A673 (cell line): ENCODE results near the gene SF3B4. TPM values are rescaled to one million over a fixed set of nuclear protein-coding genes. Genes with fewer than 3 reads are reported as not detected.

Experiments used
- BruUV-seq: library from RNA; stranded (reverse); fragments of 400-500 nt; replicated peaks from 2 replicates; lab custom pipeline; 2021; lab: Mats Ljungman, UMichigan
- CTCF ChIA-PET: fragments of 300-600 bp; sonication (Branson Sonifier 250); formaldehyde crosslinking; loops from one replicate; lab custom pipeline; 2022; ENCODE audit warnings: antibody characterized with exemption; lab: Charles Lee
- POLR2A ChIA-PET: fragments of 300-600 bp; sonication (Branson Sonifier 250); formaldehyde crosslinking; loops from one replicate; lab custom pipeline; 2022; ENCODE audit warnings: antibody characterized with exemption; ENCODE audit not compliant: low non-redundant PET; lab: Charles Lee
- DNase-seq: peaks from one replicate; pipeline ENCODE4 v3.0.0-alpha.2; 2015; ENCODE audit warnings: low spot score
- H3K27ac ChIP-seq: fragments of 200-600 bp; sonication (generic); 2 replicates; pipeline ENCODE4 v1.5.1; 2016; ENCODE audit warnings: mixed run types, low read depth, mild to moderate bottlenecking, mixed read lengths, antibody characterized with exemption, low read length; ENCODE audit not compliant: poor library complexity, severe bottlenecking
- H3K27me3 ChIP-seq: fragments of 200-600 bp; sonication (generic); replicated peaks from 2 replicates; pipeline ENCODE4 v1.6.1; 2017; ENCODE audit warnings: mixed run types, low read depth, mild to moderate bottlenecking, mixed read lengths, antibody characterized with exemption, low read length; ENCODE audit not compliant: insufficient read depth, poor library complexity
- H3K36me3 ChIP-seq: fragments of 200-600 bp; sonication (generic); 2 replicates; pipeline ENCODE4 v1.6.1; 2016; ENCODE audit warnings: mixed run types, mild to moderate bottlenecking, mixed read lengths, antibody characterized with exemption, low read length; ENCODE audit not compliant: insufficient read depth, poor library complexity, severe bottlenecking
- H3K4me1 ChIP-seq: fragments of 200-600 bp; sonication (generic); 2 replicates; pipeline ENCODE4 v1.6.1; 2017; ENCODE audit warnings: mixed run types, mild to moderate bottlenecking, mixed read lengths, antibody characterized with exemption, low read length; ENCODE audit not compliant: insufficient read depth, poor library complexity, severe bottlenecking
- H3K4me3 ChIP-seq: fragments of 200-600 bp; sonication (generic); 2 replicates; pipeline ENCODE4 v1.5.1; 2016; ENCODE audit warnings: low read depth, mixed run types, mild to moderate bottlenecking, mixed read lengths, low read length; ENCODE audit not compliant: poor library complexity, severe bottlenecking
- H3K9me3 ChIP-seq: fragments of 200-600 bp; sonication (generic); 2 replicates; pipeline ENCODE4 v1.6.1; 2016; ENCODE audit warnings: mixed run types, low read depth, mild to moderate bottlenecking, mixed read lengths, antibody characterized with exemption, low read length; ENCODE audit not compliant: poor library complexity, severe bottlenecking
- CTCF ChIP-seq: fragments of 300-800, 200-600 bp; sonication (generic); conservative IDR thresholded peaks from 2 replicates; pipeline ENCODE4 v1.5.1; 2017; ENCODE audit warnings: low read depth, mild to moderate bottlenecking, antibody characterized with exemption, low read length, moderate library complexity, mixed read lengths
- EZH2 ChIP-seq: fragments of 200-600 bp; sonication (generic); IDR thresholded peaks from 2 replicates; pipeline ENCODE4 v1.6.1; 2017; ENCODE audit warnings: borderline replicate concordance, low read depth, mild to moderate bottlenecking, mixed read lengths, antibody characterized with exemption, low read length; ENCODE audit not compliant: poor library complexity, severe bottlenecking
- intact Hi-C: fragments of 100-400 bp; cut with micrococcal nuclease; formaldehyde crosslinking; loops from one replicate; pipeline ENCODE4 v1.10.0; 2022; ENCODE audit not compliant: unreplicated experiment
- total RNA-seq: library from RNA; stranded (reverse); gene quantifications from 2 replicates; pipeline ENCODE4 v1.2.3, GENCODE V29; 2021

Gene SF3B4
- total RNA-seq, 1 experiment from 2014 or later: 137 TPM

- Histone ChIP-seq H3K4me1 (peaks cover 19% of the 10 kb centered on the region), H3K36me3 (no peaks in the 10 kb centered on the region), H3K27me3 (no peaks in the 10 kb centered on the region), H3K27ac (no peak overlapping the region), H3K4me3 (no peak overlapping the region), H3K9me3 (no peaks in the 10 kb centered on the region)
- ChIA-PET CTCF (interaction anchor here (0.6 kb wide), 1 partner anchor 30 kb away, joined by 3 read pairs; no protein-coding TSS in a partner anchor), POLR2A (no interaction called here)
- TF ChIP-seq CTCF (no peak), EZH2 (no peak)
- no TSS peak for BruUV-seq
- DNase-seq: no peak
- intact Hi-C loops: no loop called here
These were observed 6.8 kb upstream of the SF3B4 start for GRCh38 chr1:149934356-149934755.

- Histone ChIP-seq H3K27ac (no peak overlapping the region), H3K4me1 (peaks cover 17% of the 10 kb centered on the region), H3K36me3 (no peaks in the 10 kb centered on the region), H3K4me3 (no peak overlapping the region), H3K27me3 (no peaks in the 10 kb centered on the region), H3K9me3 (no peaks in the 10 kb centered on the region)
- BruUV-seq: no TSS peak
- intact Hi-C loops: no loop called here
- CTCF ChIA-PET: no interaction called here
- DNase-seq: no peak
- POLR2A ChIA-PET: no interaction called here
- TF ChIP-seq EZH2 (no peak), CTCF (no peak)
These were observed 5.6 kb upstream of the SF3B4 start for GRCh38 chr1:149933208-149933607.

- TF ChIP-seq CTCF (no peak), EZH2 (no peak)
- H3K27me3 ChIP-seq: no peaks in the 10 kb centered on the region
- H3K4me3 ChIP-seq: no peak overlapping the region
- no peaks in the 10 kb centered on the region for H3K36me3 ChIP-seq
- BruUV-seq: no TSS peak
- CTCF ChIA-PET: no interaction called here
- POLR2A ChIA-PET: no interaction called here
- intact Hi-C loops: no loop called here
- H3K9me3 ChIP-seq: no peaks in the 10 kb centered on the region
- H3K4me1 ChIP-seq: peaks cover 10% of the 10 kb centered on the region
- no peak for DNase-seq
- no peak overlapping the region for H3K27ac ChIP-seq
These were observed 4.9 kb upstream of the SF3B4 start for GRCh38 chr1:149932474-149932873.
